ENCODE data around the gene TMEM116. TPM values are rescaled to one million over a fixed set of nuclear protein-coding genes. Genes with fewer than 3 reads are reported as not detected.
"Not testable (repeated sequence)": the region's sequence is repeated elsewhere in the genome, so short reads cannot be mapped to it uniquely, and the experiment has no call there.

The TMEM116 gene
- total and polyA plus RNA-seq, 10 of the 15 experiments (the other 5 are each of a cell fraction or from before 2014, with no cell fraction given): 6.0 to 25.7 (median 8.5) TPM

- TF ChIP-seq CUX1 (IDR thresholded peaks at IDR 0.05; ENCODE audit: insufficient replicate concordance, low read depth, low read length): no peak
- TF ChIP-seq KDM1A (IDR thresholded peaks at IDR 0.05; ENCODE audit: borderline replicate concordance): no peak
- no peak for TF ChIP-seq EP300 (IDR thresholded peaks at IDR 0.05; ENCODE audit: borderline replicate concordance in 1 of 2, control insufficient read depth in 1 of 2, low read depth in 2 of 2, low read length in 2 of 2)
- TF ChIP-seq BCL3 (IDR thresholded peaks at IDR 0.05; ENCODE audit: borderline replicate concordance, insufficient read depth, low read depth, low read length, poor library complexity, severe bottlenecking): no peak
- TF ChIP-seq TAF1 (IDR thresholded peaks at IDR 0.05; ENCODE audit: borderline replicate concordance, low read depth, low read length): no peak
- TF ChIP-seq STAT1 (conservative IDR thresholded peaks at IDR 0.05): no peak
Observed at GRCh38 chr12:111953455-111953854, 59.5 kb downstream of the TMEM116 start (continued).

- RAD21 ChIA-PET (ENCODE audit: unreplicated experiment); H3K27ac ChIP-seq (ENCODE audit: control insufficient read depth, insufficient read depth); H3K9ac ChIP-seq (ENCODE audit: control insufficient read depth, insufficient read depth, low read length); ATAC-seq; H3K27me3 ChIP-seq (replicated peaks in 1 of 2; ENCODE audit: control insufficient read depth in 2 of 2, insufficient read depth in 2 of 2, low read length in 1 of 2); H3K4me1 ChIP-seq (ENCODE audit: control insufficient read depth, insufficient read depth, low read length); BruUV-seq (replicated peaks); H3K79me2 ChIP-seq (ENCODE audit: control insufficient read depth, insufficient read depth, low read length); intact Hi-C loops (cut with micrococcal nuclease; ENCODE audit: unreplicated experiment); CTCF ChIA-PET; DNase-seq (ENCODE audit: low read depth, low spot score); H3K4me2 ChIP-seq (ENCODE audit: control insufficient read depth, insufficient read depth); H4K20me1 ChIP-seq (ENCODE audit: control insufficient read depth, insufficient read depth); H3K36me3 ChIP-seq (ENCODE audit: control insufficient read depth in 2 of 2, insufficient read depth in 2 of 2, low read length in 1 of 2); POLR2A ChIA-PET; in situ Hi-C loops (cut with MboI); FAIRE-seq; H3K4me3 ChIP-seq; H3K9me3 ChIP-seq (replicated peaks; ENCODE audit: control insufficient read depth, insufficient read depth, low read length); H2AFZ ChIP-seq (ENCODE audit: control insufficient read depth, low read depth, low read length): not testable (repeated sequence)
- SMC1A ChIA-PET (ENCODE audit: uncharacterized antibody, unreplicated experiment): interaction anchor here (1.0 to 1.1 kb wide), 2 partner anchors 62 to 69 kb away, joined by 3 read pairs; no protein-coding TSS in a partner anchor
- WGBS (ENCODE audit: insufficient coverage, insufficient replicate concordance, low lambda C conversion rate, missing lambda C conversion rate): 95% methylated on average over 4 of the region's 4 CpGs
Observed at GRCh38 chr12:111952084-111952787, 60.7 kb downstream of the TMEM116 start.

Measured in GM12878 (cell line).